Astrocyte (in vitro differentiated cells and primary cell): ENCODE results near the gene DUSP3.

Source experiments
- CTCF ChIP-seq: IDR thresholded peaks from 2 replicates; pipeline ENCODE4 v1.5.1; 2011; ENCODE audit warnings: low read depth, mild to moderate bottlenecking, inconsistent platforms, low read length, moderate library complexity; ENCODE audit not compliant: insufficient read depth
- EZH2 ChIP-seq: IDR thresholded peaks from 2 replicates; pipeline ENCODE4 v1.6.1; 2012; ENCODE audit warnings: mild to moderate bottlenecking, low read length, inconsistent platforms; ENCODE audit not compliant: insufficient read depth

GRCh38 chr17:43768382-43768781, 10.4 kb downstream of the DUSP3 start:
- no peak for TF ChIP-seq CTCF
- TF ChIP-seq EZH2, result no peak
